ENCODE data around the gene FHOD3.

The FHOD3 gene

GRCh38 chr18:36477776-36478175 is 180.3 kb downstream of the FHOD3 start:
- no peak overlapping the region for H3K4me2 ChIP-seq
- H3K4me1 ChIP-seq: no peaks in the 10 kb centered on the region
- H3K27me3 ChIP-seq: no peaks in the 10 kb centered on the region
- H3K27ac ChIP-seq: no peak overlapping the region
- no peak overlapping the region for H3K9ac ChIP-seq
- TF ChIP-seq Cebpa-rat (IDR thresholded peaks at IDR 0.05): no peak
- H3K9me3 ChIP-seq: no peaks in the 10 kb centered on the region
- no peak overlapping the region for H3K4me3 ChIP-seq
- H4K20me1 ChIP-seq: no peaks in the 10 kb centered on the region
- H3K36me3 ChIP-seq: no peaks in the 10 kb centered on the region

- H3K9ac ChIP-seq: no peak overlapping the region
- H3K9me3 ChIP-seq: no peaks in the 10 kb centered on the region
- no peak for TF ChIP-seq Cebpa-rat (IDR thresholded peaks at IDR 0.05)
- no peaks in the 10 kb centered on the region for H3K36me3 ChIP-seq
- no peak overlapping the region for H3K4me3 ChIP-seq
- no peaks in the 10 kb centered on the region for H4K20me1 ChIP-seq
- H3K4me2 ChIP-seq: no peak overlapping the region
- H3K27ac ChIP-seq: no peak overlapping the region
- peaks cover 12% of the 10 kb centered on the region for H3K4me1 ChIP-seq
- no peaks in the 10 kb centered on the region for H3K27me3 ChIP-seq
Measured at GRCh38 chr18:36481201-36481657, 183.7 kb downstream of the FHOD3 start.

- H3K9ac ChIP-seq: no peak overlapping the region
- H3K27ac ChIP-seq: no peak overlapping the region
- H3K27me3 ChIP-seq: no peaks in the 10 kb centered on the region
- H3K4me2 ChIP-seq: no peak overlapping the region
- no peaks in the 10 kb centered on the region for H4K20me1 ChIP-seq
- no peak for TF ChIP-seq Cebpa-rat (IDR thresholded peaks at IDR 0.05)
- H3K9me3 ChIP-seq: no peaks in the 10 kb centered on the region
- no peaks in the 10 kb centered on the region for H3K36me3 ChIP-seq
- no peak overlapping the region for H3K4me3 ChIP-seq
- peaks cover 12% of the 10 kb centered on the region for H3K4me1 ChIP-seq
Measured at GRCh38 chr18:36481935-36482334, 184.4 kb downstream of the FHOD3 start.

GRCh38 chr18:36484591-36484990 is 187.1 kb downstream of the FHOD3 start:
- H3K4me2 ChIP-seq: peak overlapping the region; percentile 60
- H3K4me3 ChIP-seq: no peak overlapping the region
- no peaks in the 10 kb centered on the region for H3K9me3 ChIP-seq
- H3K9ac ChIP-seq: no peak overlapping the region
- H3K36me3 ChIP-seq: no peaks in the 10 kb centered on the region
- no peaks in the 10 kb centered on the region for H3K27me3 ChIP-seq
- H3K4me1 ChIP-seq: peaks cover 19% of the 10 kb centered on the region
- H3K27ac ChIP-seq: no peak overlapping the region
- TF ChIP-seq Cebpa-rat (IDR thresholded peaks at IDR 0.05): no peak
- no peaks in the 10 kb centered on the region for H4K20me1 ChIP-seq

GRCh38 chr18:36485772-36486171 is 188.3 kb downstream of the FHOD3 start:
- H3K9me3 ChIP-seq: no peaks in the 10 kb centered on the region
- H3K4me1 ChIP-seq: peaks cover 19% of the 10 kb centered on the region
- H3K9ac ChIP-seq: no peak overlapping the region
- H4K20me1 ChIP-seq: no peaks in the 10 kb centered on the region
- TF ChIP-seq Cebpa-rat (IDR thresholded peaks at IDR 0.05): no peak
- no peak overlapping the region for H3K4me3 ChIP-seq
- no peak overlapping the region for H3K27ac ChIP-seq
- H3K4me2 ChIP-seq: no peak overlapping the region
- H3K27me3 ChIP-seq: no peaks in the 10 kb centered on the region
- no peaks in the 10 kb centered on the region for H3K36me3 ChIP-seq

GRCh38 chr18:36488131-36488530 is 190.6 kb downstream of the FHOD3 start:
- peaks cover 19% of the 10 kb centered on the region for H3K4me1 ChIP-seq
- H3K4me3 ChIP-seq: no peak overlapping the region
- no peaks in the 10 kb centered on the region for H3K9me3 ChIP-seq
- no peak for TF ChIP-seq Cebpa-rat (IDR thresholded peaks at IDR 0.05)
- no peaks in the 10 kb centered on the region for H4K20me1 ChIP-seq
- H3K27me3 ChIP-seq: no peaks in the 10 kb centered on the region
- H3K27ac ChIP-seq: no peak overlapping the region
- no peaks in the 10 kb centered on the region for H3K36me3 ChIP-seq
- no peak overlapping the region for H3K4me2 ChIP-seq
- H3K9ac ChIP-seq: no peak overlapping the region

GRCh38 chr18:36490897-36491296 is 193.4 kb downstream of the FHOD3 start:
- Histone ChIP-seq H3K4me1 (peaks cover 33% of the 10 kb centered on the region), H4K20me1 (no peaks in the 10 kb centered on the region), H3K36me3 (no peaks in the 10 kb centered on the region), H3K9me3 (no peaks in the 10 kb centered on the region), H3K4me2 (no peak overlapping the region), H3K4me3 (no peak overlapping the region), H3K27ac (no peak overlapping the region), H3K9ac (no peak overlapping the region), H3K27me3 (no peaks in the 10 kb centered on the region)
- TF ChIP-seq Cebpa-rat (IDR thresholded peaks at IDR 0.05): no peak

GRCh38 chr18:36492604-36493329 is 195.3 kb downstream of the FHOD3 start:
- Histone ChIP-seq H3K4me2 (no peak overlapping the region), H3K4me3 (no peak overlapping the region), H3K27ac (no peak overlapping the region), H3K27me3 (no peaks in the 10 kb centered on the region), H3K9ac (no peak overlapping the region), H3K36me3 (no peaks in the 10 kb centered on the region), H3K4me1 (peaks cover 41% of the 10 kb centered on the region), H4K20me1 (no peaks in the 10 kb centered on the region), H3K9me3 (no peaks in the 10 kb centered on the region)
- no peak for TF ChIP-seq Cebpa-rat (IDR thresholded peaks at IDR 0.05)

GRCh38 chr18:36493349-36494159 is 196.0 kb downstream of the FHOD3 start:
- Histone ChIP-seq H3K9me3 (no peaks in the 10 kb centered on the region), H3K9ac (no peak overlapping the region), H3K36me3 (no peaks in the 10 kb centered on the region), H3K4me2 (peak overlapping the region; percentile 48), H3K4me1 (peaks cover 41% of the 10 kb centered on the region), H4K20me1 (no peaks in the 10 kb centered on the region), H3K27me3 (no peaks in the 10 kb centered on the region), H3K4me3 (no peak overlapping the region), H3K27ac (no peak overlapping the region)
- no peak for TF ChIP-seq Cebpa-rat (IDR thresholded peaks at IDR 0.05)

GRCh38 chr18:36494160-36494437 is 196.6 kb downstream of the FHOD3 start:
- Histone ChIP-seq H3K36me3 (no peaks in the 10 kb centered on the region), H3K4me3 (no peak overlapping the region), H4K20me1 (no peaks in the 10 kb centered on the region), H3K9me3 (no peaks in the 10 kb centered on the region), H3K4me1 (peaks cover 36% of the 10 kb centered on the region), H3K4me2 (peak overlapping the region; percentile 48), H3K27ac (no peak overlapping the region), H3K9ac (no peak overlapping the region), H3K27me3 (no peaks in the 10 kb centered on the region)
- TF ChIP-seq Cebpa-rat (IDR thresholded peaks at IDR 0.05): no peak

All from BLaER1 (cell line).